Activated T-cell treated with anti-CD3 and anti-CD28 coated beads, Interleukin-2, amount 50 U/mL, for 4 hours (primary cell): Measurements from ENCODE around the gene KLHL34. TPM values are rescaled to one million over a fixed set of nuclear protein-coding genes. Genes with fewer than 3 reads are reported as not detected.

Source experiments
- ATAC-seq, 2 donors: fragments of 200-7000 bp; cut with Tn5 transposase; one replicate each; pipeline ENCODE4 v1.10.0; 2021
- DNase-seq: peaks from one replicate; pipeline ENCODE4 v3.0.0-alpha.2; 2020
- H3K27me3 Mint-ChIP-seq: one replicate; pipeline ENCODE4 v1.8.0; 2021; ENCODE audit warnings: low read depth, mixed read lengths
- H3K36me3 Mint-ChIP-seq: one replicate; pipeline ENCODE4 v1.8.0; 2022; ENCODE audit warnings: mixed read lengths; ENCODE audit not compliant: insufficient read depth
- H3K4me1 Mint-ChIP-seq: one replicate; pipeline ENCODE4 v1.8.0; 2021; ENCODE audit warnings: low read depth, mixed read lengths
- H3K4me3 Mint-ChIP-seq: one replicate; pipeline ENCODE4 v1.8.0; 2021; ENCODE audit warnings: mild to moderate bottlenecking, moderate library complexity, mixed read lengths
- H3K9me3 Mint-ChIP-seq: one replicate; pipeline ENCODE4 v1.8.0; 2021; ENCODE audit warnings: mixed read lengths
- total RNA-seq, 3 donors: library from RNA; stranded (reverse); gene quantifications; one replicate each; pipeline ENCODE4 v1.2.1, GENCODE V29; 2021

KLHL34 gene
- total RNA-seq, 3 donors from 2014 or later, result 0.49 to 0.61 (median 0.53) TPM

DNA sequence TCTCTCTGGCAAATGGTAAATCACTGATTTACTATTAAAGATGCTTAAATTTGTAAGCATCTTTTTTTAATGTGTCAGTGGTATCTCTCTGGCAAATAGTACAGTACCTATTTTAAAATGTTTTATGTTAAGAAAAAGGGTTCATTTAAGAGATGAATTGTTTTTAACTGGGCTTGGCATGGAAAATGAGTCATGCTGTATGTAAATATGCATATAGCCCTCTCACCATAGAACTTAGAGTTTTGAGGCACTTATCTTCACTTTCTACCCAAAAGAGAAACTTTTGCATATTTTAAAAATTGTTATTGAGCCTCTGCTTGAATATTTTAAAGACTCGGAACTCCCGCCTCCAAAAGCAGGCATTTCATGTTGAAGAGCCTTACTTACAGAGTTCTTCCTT lies 37.9 kb downstream of the KLHL34 start:
- no peaks in the 10 kb centered on the region for H3K9me3 Mint-ChIP-seq
- H3K27me3 Mint-ChIP-seq, result no peaks in the 10 kb centered on the region
- H3K4me3 Mint-ChIP-seq, result no peak overlapping the region
- ATAC-seq (no peak), DNase-seq (no peak)
- no peaks in the 10 kb centered on the region for H3K36me3 Mint-ChIP-seq
- H3K4me1 Mint-ChIP-seq, result no peaks in the 10 kb centered on the region

DNA sequence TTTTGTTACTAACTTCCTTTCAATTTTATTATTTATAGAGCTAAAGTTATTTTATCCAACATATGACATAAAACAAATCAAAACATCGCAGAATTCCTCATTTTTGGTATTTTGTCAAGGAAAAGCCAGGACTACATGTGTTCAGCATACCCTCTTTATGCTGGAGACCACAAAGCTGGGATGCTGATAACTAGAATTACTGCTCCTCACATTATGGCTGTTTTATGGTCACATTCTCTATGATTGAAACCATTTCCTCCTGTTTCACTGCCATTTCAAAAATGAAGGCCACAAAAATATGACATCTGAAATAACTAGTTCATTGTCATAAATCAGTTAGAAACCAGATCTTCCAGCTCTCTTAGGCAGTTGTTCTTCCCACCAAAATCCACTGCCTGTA lies 41.7 kb downstream of the KLHL34 start:
- no peak for ATAC-seq
- DNase-seq, result no peak
- peaks cover 4% of the 10 kb centered on the region for H3K36me3 Mint-ChIP-seq
- no peaks in the 10 kb centered on the region for H3K9me3 Mint-ChIP-seq
- H3K4me3 Mint-ChIP-seq, result no peak overlapping the region
- no peaks in the 10 kb centered on the region for H3K4me1 Mint-ChIP-seq
- no peaks in the 10 kb centered on the region for H3K27me3 Mint-ChIP-seq

DNA sequence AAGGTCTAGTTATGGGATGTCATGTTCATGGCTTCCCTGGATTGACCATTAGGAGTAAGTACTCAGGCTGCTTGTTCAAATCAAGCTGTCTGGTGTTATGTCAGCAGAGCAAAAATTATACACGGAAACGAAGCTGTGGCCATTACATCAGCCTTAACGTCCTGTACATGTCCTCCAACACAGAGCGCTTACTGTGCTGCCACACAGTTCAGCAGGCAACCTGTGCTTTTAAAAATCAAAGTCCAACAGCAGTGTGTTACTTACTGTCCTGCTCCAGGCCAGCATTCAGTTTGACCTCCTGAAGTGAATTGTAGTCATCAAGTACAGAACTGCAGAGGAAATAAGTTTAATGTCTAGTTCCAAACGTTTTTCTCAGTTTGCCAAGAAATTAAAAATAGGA lies 46.0 kb downstream of the KLHL34 start:
- no peaks in the 10 kb centered on the region for H3K9me3 Mint-ChIP-seq
- peaks cover 8% of the 10 kb centered on the region for H3K36me3 Mint-ChIP-seq
- H3K4me1 Mint-ChIP-seq, result no peaks in the 10 kb centered on the region
- DNase-seq (no peak), ATAC-seq (no peak)
- no peaks in the 10 kb centered on the region for H3K27me3 Mint-ChIP-seq
- H3K4me3 Mint-ChIP-seq, result no peak overlapping the region

DNA sequence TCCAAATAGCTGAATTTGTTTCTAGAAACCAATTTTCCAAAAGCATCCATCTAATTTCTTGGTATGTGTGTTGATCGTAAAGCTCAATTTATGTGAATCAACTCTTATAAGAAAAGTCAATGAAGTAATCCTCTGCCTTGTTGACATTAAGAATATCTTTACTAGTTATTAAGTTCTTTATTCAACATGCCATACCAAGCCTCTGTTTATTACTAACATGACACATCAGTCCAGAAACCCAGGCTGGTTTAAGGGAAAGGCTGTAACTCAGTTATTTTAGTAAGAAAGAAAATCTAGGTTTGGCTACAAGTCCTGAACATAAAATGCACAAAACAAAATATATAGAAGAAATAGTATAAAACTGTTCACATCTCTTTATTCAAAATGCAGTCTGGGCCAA lies 48.0 kb downstream of the KLHL34 start:
- H3K4me3 Mint-ChIP-seq, result no peak overlapping the region
- H3K9me3 Mint-ChIP-seq, result no peaks in the 10 kb centered on the region
- ATAC-seq, result no peak
- H3K4me1 Mint-ChIP-seq, result no peaks in the 10 kb centered on the region
- H3K36me3 Mint-ChIP-seq, result peaks cover 16% of the 10 kb centered on the region
- H3K27me3 Mint-ChIP-seq, result no peaks in the 10 kb centered on the region
- no peak for DNase-seq

DNA sequence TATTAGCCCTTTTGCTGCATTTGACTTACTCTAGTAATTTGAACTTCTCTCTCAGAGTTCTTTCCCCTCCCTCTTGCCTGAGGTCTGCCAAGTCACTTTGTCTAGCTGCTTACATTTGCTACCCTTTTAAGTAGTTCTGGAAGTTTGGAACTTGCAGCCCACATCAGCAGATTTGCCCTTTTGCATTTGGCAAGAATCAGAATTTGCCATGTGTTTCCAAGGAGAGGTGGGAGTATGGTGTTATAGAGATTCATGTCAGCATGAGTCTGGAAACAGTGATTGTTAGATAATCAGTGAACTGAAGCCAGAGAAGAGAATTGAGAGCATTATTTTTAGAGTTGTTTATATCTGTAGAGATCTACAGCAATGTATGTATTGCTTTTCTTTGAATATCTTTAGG lies 52.1 kb downstream of the KLHL34 start:
- Mint-ChIP-seq H3K36me3 (peaks cover 16% of the 10 kb centered on the region), H3K27me3 (no peaks in the 10 kb centered on the region), H3K9me3 (no peaks in the 10 kb centered on the region), H3K4me3 (no peak overlapping the region), H3K4me1 (no peaks in the 10 kb centered on the region)
- no peak for ATAC-seq
- DNase-seq, result no peak

Other genes starting within 250 kb of the KLHL34 start
- not detected for gene SMPX, start 99.8 kb upstream of the KLHL34 start, total RNA-seq
- gene MBTPS2, start 181.3 kb upstream of the KLHL34 start, total RNA-seq, result 1 to 10 TPM; 6.2 to 7.4 (median 6.4) TPM
- gene YY2, start 197.7 kb upstream of the KLHL34 start, total RNA-seq, result 1 to 10 TPM in 1 of 3 donors, under 1 TPM in 2; 0.92 to 1.4 (median 0.94) TPM